GM12865 (cell line): ENCODE results near the gene PEAR1.

Experiments
- DNase-seq: peaks from one replicate; pipeline ENCODE4 v3.0.0; 2010; ENCODE audit warnings: low read depth
- H3K4me3 ChIP-seq: 2 replicates; pipeline ENCODE4 v1.5.1; 2011; ENCODE audit warnings: mild to moderate bottlenecking, low read depth, low read length, control low read depth
- TF ChIP-seq, protein P1 (sequence below): IDR thresholded peaks from 2 replicates; pipeline ENCODE4 v1.5.1; 2011; ENCODE audit warnings: low read length, control low read depth, low read depth, inconsistent platforms; ENCODE audit not compliant: insufficient read depth; ENCODE audit errors: missing control alignments

PEAR1 gene, protein sequence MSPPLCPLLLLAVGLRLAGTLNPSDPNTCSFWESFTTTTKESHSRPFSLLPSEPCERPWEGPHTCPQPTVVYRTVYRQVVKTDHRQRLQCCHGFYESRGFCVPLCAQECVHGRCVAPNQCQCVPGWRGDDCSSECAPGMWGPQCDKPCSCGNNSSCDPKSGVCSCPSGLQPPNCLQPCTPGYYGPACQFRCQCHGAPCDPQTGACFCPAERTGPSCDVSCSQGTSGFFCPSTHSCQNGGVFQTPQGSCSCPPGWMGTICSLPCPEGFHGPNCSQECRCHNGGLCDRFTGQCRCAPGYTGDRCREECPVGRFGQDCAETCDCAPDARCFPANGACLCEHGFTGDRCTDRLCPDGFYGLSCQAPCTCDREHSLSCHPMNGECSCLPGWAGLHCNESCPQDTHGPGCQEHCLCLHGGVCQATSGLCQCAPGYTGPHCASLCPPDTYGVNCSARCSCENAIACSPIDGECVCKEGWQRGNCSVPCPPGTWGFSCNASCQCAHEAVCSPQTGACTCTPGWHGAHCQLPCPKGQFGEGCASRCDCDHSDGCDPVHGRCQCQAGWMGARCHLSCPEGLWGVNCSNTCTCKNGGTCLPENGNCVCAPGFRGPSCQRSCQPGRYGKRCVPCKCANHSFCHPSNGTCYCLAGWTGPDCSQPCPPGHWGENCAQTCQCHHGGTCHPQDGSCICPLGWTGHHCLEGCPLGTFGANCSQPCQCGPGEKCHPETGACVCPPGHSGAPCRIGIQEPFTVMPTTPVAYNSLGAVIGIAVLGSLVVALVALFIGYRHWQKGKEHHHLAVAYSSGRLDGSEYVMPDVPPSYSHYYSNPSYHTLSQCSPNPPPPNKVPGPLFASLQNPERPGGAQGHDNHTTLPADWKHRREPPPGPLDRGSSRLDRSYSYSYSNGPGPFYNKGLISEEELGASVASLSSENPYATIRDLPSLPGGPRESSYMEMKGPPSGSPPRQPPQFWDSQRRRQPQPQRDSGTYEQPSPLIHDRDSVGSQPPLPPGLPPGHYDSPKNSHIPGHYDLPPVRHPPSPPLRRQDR

DNA sequence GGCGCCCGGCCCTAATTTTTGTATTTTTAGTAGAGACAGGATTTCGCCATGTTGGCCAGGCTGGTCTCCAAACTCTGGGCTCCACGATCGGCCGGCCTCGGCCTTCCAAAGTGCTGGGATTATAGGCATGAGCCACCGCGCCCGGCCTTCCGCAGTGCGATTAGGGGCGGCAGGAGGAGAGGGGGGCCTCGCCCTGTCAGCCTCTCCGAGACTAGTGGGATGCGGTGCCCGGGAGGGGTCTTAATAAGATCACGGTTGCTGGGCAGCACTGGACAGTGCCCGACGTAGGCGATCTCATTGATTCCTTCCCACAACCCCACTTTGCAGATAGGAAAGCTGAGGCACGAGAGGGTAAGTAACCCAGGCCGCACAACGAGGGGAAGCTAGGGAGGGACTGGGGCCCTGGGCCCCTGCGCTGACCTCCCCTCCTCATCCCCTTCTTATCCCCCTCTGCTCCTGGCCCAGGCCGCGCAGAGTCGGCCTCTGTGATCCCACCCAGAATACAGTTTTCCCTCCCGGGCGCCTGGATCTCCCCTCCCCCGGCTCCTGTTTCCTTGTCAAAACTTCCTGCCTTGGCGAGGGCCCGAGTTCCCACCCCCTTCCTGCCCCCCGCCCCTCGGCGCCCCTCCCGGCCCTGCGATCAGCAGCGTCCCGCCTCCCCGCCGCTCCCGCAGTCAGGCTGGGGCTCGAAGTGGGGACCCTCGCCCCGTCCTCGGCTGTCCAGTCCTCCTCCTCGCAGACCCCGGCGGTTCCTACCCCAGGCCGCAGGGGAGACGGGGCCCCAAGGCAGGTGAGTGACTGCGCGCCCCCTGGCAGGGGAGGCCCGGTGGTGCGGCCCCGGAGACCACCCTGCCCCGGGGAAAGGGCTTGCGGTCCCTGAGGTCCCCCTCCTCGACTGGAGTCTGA is at the start of gene PEAR1:
Gene PEAR1, plus strand, starts transcription at position 671 of the 906 bp plus-strand sequence. CDS start 10,209 bp downstream, outside the sequence.
- TF ChIP-seq, protein P1, sequence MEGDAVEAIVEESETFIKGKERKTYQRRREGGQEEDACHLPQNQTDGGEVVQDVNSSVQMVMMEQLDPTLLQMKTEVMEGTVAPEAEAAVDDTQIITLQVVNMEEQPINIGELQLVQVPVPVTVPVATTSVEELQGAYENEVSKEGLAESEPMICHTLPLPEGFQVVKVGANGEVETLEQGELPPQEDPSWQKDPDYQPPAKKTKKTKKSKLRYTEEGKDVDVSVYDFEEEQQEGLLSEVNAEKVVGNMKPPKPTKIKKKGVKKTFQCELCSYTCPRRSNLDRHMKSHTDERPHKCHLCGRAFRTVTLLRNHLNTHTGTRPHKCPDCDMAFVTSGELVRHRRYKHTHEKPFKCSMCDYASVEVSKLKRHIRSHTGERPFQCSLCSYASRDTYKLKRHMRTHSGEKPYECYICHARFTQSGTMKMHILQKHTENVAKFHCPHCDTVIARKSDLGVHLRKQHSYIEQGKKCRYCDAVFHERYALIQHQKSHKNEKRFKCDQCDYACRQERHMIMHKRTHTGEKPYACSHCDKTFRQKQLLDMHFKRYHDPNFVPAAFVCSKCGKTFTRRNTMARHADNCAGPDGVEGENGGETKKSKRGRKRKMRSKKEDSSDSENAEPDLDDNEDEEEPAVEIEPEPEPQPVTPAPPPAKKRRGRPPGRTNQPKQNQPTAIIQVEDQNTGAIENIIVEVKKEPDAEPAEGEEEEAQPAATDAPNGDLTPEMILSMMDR = no peak
- H3K4me3 ChIP-seq = no peak within 1 kb of the TSS
- no peak for DNase-seq

DNA sequence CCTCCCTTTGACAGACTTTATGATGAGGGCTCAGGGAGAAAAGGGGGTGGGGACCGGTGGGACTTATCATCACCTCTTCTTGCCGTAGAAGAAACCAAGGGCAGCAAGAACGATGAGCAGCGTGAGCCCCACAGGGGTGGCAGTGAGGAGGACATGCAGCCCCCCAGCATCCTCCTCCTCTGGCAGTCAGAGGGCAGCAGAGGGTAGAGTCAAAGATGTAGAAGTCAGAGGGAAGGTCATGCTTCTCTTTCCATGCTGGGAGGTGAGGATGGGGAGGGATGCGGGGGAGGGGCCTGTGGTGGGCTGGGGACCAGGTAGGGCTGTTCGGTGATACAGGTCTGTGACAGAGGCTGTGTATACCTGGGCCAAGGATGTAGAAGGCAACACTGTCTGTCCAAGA is 49.4 kb upstream of the PEAR1 start:
- TF ChIP-seq, protein P1 = no peak
- H3K4me3 ChIP-seq = no peak overlapping the region
- no peak for DNase-seq

DNA sequence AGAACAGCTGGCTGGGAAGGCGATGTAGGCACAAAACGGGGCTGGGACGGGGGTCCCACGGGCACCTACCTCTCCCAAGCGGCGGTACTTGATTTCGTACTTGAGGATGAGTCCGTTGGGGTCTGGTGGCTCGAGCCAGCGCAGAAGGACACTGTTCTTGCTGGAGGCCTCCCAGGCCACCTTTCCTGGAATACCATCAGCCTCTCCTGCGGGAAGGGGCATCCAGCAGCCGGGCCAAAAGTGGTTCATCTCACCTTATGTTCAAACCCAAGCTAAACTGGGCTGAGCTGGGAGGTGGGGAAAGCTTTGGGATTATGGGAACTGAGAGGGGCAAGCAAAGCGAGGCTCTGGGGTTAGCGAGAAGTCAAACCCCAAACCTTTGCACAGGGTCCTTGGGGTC is 48.9 kb upstream of the PEAR1 start:
- TF ChIP-seq, protein P1 = no peak
- no peak for DNase-seq
- no peak overlapping the region for H3K4me3 ChIP-seq

DNA sequence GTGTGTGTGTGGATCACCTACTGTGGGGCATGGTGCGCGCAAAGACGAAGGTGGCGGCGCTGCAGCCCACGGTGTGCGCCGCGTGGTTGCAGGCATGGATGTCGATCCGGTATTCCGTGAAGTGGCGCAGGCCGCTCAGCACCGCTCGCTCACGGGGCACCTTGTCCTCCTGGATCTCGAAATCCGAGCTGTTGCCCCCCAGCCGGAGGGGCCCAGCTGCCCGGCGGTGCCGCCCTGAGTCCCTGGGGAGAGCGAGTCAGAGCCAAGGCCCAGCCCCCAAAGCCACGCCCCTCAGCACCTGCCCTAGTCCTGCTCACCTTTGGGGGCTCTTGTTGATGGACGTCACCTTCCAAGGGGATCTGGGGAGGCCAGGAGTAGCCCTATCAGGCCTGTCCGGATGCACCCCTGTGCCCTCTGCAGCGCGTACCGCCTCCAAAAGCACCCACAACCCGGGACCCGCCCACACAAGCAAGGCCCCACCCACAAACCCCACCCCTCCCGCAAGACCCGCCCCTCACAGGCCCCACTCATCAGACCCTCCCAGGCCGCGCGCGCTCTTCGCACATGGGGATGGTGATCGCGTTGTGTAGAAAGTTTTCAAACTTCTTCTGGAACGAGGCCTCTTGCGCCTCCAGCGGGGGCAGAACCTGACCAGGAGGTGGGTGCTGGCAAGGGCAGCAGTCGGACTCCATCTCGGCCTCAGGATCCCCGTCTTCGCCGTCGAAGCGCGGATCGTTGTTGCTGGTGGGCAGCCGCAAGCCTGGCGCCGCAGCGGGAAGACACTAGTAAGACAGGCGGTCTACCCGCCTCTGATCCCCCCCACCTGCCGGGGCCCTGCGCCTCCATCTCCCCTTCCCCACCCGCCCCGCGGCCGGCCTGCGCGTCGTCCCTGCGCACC is 48.2 kb upstream of the PEAR1 start:
- TF ChIP-seq, protein P1 = no peak
- no peak for DNase-seq
- H3K4me3 ChIP-seq = no peak overlapping the region

DNA sequence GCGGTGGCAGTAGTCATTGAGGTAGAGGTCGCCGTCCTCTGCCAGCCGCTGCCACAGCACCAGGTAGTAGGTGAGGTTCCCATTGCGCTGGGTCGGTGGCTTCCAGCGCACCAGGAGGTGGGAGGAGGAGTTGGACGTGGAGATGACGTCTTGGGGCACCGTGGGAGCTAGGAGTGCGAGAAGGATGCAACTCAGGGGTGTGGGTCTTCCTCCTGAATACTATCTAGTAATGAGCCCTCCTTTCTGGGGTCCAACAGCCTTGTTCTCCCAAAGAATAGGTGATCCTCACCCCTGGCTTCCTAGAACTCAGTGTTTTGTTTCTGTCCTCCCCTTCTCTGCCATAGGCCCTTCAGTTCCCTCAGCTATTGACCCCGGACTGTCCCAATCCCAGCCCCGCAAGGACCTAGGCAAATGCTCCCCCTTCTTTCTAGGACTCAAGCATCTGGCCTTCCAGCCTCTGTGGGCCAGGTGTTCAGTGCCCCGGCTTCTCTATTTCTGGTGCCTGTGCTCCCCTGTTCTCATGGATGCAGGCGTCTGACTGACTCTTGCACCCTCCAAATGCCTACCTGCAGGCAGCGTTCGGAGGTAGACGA is 47.5 kb upstream of the PEAR1 start:
- TF ChIP-seq, protein P1 = no peak
- DNase-seq = no peak
- H3K4me3 ChIP-seq = no peak overlapping the region
